HEK293 (cell line): ENCODE measurements around the gene ODAD4.

Experiments used
- CTCF ChIP-seq: fragments of 450-650 bp; formaldehyde crosslinking; IDR thresholded peaks from 2 replicates; pipeline ENCODE4 v1.5.1; 2016; ENCODE audit warnings: missing biosample characterization, missing genetic modification characterization
- REST ChIP-seq: fragments of 450-650 bp; formaldehyde crosslinking; IDR thresholded peaks from 2 replicates; pipeline ENCODE4 v1.5.1; 2016; ENCODE audit warnings: missing biosample characterization, missing genetic modification characterization
- ZNF274 ChIP-seq, 2 experiments: fragments of 200-500 bp in 1 of 2; fragments of 450-650 bp in 1 of 2; sonication (Bioruptor generic) in 1 of 2; formaldehyde crosslinking in 1 of 2; IDR thresholded peaks; 2 replicates each; pipeline versions ENCODE4 v1.5.1 to v1.6.1; 2014 to 2016; ENCODE audit warnings: borderline replicate concordance in 1 of 2, inconsistent platforms in 1 of 2, low read length in 1 of 2, missing biosample characterization in 1 of 2, missing genetic modification characterization in 1 of 2
- ZNF292 ChIP-seq: fragments of 450-650 bp; formaldehyde crosslinking; IDR thresholded peaks from 2 replicates; pipeline ENCODE4 v1.5.1; 2016; ENCODE audit warnings: low read depth, missing biosample characterization, missing genetic modification characterization, borderline replicate concordance
- TF ChIP-seq, protein P1 (sequence below): fragments of 450-650 bp; formaldehyde crosslinking; IDR thresholded peaks from 2 replicates; pipeline ENCODE4 v1.5.1; 2016; ENCODE audit warnings: missing biosample characterization, missing genetic modification characterization
- TF ChIP-seq, protein P2 (sequence below): fragments of 450-650 bp; formaldehyde crosslinking; IDR thresholded peaks from 2 replicates; pipeline ENCODE4 v1.5.0; 2017; ENCODE audit warnings: missing biosample characterization, missing genetic modification characterization, borderline replicate concordance

GRCh38 chr17:41989702-41990419 lies 59.4 kb downstream of the ODAD4 start:
- TF ChIP-seq ZNF292 (tag by site-specific recombination), result no peak
- no peak for TF ChIP-seq CTCF (tag by site-specific recombination)
- no peak for TF ChIP-seq ZNF274 (IDR thresholded peaks at IDR 0.05; ENCODE audit: low read length)
- no peak for TF ChIP-seq ZNF274 (tag by site-specific recombination; IDR thresholded peaks at IDR 0.05; ENCODE audit: borderline replicate concordance)
- no peak for TF ChIP-seq REST (tag by site-specific recombination)
- TF ChIP-seq, protein P1, sequence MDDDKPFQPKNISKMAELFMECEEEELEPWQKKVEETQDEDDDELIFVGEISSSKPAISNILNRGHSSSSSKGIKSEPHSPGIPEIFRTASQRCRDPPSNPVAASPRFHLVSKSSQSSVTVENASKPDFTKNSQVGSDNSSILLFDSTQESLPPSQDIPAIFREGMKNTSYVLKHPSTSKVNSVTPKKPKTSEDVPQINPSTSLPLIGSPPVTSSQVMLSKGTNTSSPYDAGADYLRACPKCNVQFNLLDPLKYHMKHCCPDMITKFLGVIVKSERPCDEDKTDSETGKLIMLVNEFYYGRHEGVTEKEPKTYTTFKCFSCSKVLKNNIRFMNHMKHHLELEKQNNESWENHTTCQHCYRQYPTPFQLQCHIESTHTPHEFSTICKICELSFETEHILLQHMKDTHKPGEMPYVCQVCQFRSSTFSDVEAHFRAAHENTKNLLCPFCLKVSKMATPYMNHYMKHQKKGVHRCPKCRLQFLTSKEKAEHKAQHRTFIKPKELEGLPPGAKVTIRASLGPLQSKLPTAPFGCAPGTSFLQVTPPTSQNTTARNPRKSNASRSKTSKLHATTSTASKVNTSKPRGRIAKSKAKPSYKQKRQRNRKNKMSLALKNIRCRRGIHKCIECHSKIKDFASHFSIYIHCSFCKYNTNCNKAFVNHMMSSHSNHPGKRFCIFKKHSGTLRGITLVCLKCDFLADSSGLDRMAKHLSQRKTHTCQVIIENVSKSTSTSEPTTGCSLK, result no peak
- TF ChIP-seq, protein P2, sequence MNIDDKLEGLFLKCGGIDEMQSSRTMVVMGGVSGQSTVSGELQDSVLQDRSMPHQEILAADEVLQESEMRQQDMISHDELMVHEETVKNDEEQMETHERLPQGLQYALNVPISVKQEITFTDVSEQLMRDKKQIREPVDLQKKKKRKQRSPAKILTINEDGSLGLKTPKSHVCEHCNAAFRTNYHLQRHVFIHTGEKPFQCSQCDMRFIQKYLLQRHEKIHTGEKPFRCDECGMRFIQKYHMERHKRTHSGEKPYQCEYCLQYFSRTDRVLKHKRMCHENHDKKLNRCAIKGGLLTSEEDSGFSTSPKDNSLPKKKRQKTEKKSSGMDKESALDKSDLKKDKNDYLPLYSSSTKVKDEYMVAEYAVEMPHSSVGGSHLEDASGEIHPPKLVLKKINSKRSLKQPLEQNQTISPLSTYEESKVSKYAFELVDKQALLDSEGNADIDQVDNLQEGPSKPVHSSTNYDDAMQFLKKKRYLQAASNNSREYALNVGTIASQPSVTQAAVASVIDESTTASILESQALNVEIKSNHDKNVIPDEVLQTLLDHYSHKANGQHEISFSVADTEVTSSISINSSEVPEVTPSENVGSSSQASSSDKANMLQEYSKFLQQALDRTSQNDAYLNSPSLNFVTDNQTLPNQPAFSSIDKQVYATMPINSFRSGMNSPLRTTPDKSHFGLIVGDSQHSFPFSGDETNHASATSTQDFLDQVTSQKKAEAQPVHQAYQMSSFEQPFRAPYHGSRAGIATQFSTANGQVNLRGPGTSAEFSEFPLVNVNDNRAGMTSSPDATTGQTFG (tag by site-specific recombination), result no peak
